OCI-LY3 (cell line): ENCODE data around the gene KIF25.

Experiments used
- H2AFZ ChIP-seq: fragments of 200-600, 300-600 bp; shearing (Covaris generic); 2 replicates; pipeline ENCODE4 v1.6.0; 2014; ENCODE audit warnings: antibody characterized with exemption, low read depth, low read length
- H3K27ac ChIP-seq: fragments of 200-600, 300-600 bp; sonication (generic); 2 replicates; pipeline ENCODE4 v1.5.1; 2014; ENCODE audit warnings: mild to moderate bottlenecking, low read length, moderate library complexity, mixed read lengths
- H3K27me3 ChIP-seq: fragments of 200-600, 300-600 bp; sonication (generic); 2 replicates; pipeline ENCODE4 v1.6.1; 2014; ENCODE audit warnings: low read depth, low read length, mixed read lengths
- H3K36me3 ChIP-seq: fragments of 200-600, 300-600 bp; sonication (generic); replicated peaks from 2 replicates; pipeline ENCODE3; 2014; ENCODE audit warnings: low read depth, low read length, mixed read lengths
- H3K4me1 ChIP-seq: fragments of 300-600, 200-600 bp; sonication (generic); 2 replicates; pipeline ENCODE4 v1.6.1; 2014; ENCODE audit warnings: low read length, mixed read lengths
- H3K4me2 ChIP-seq: fragments of 200-600, 300-600 bp; sonication (generic); 2 replicates; pipeline ENCODE4 v1.6.1; 2014; ENCODE audit warnings: low read length, mixed read lengths
- H3K4me3 ChIP-seq: fragments of 300-600, 200-600 bp; sonication (generic); 2 replicates; pipeline ENCODE4 v1.5.1; 2014; ENCODE audit warnings: antibody characterized with exemption, mild to moderate bottlenecking, low read length, moderate library complexity
- H3K79me2 ChIP-seq: fragments of 300-600, 200-600 bp; shearing (Covaris generic); 2 replicates; pipeline ENCODE4 v1.6.1; 2014; ENCODE audit warnings: mild to moderate bottlenecking, low read length, mixed read lengths
- H3K9ac ChIP-seq: fragments of 300-600, 200-600 bp; shearing (Covaris generic); 2 replicates; pipeline ENCODE4 v1.6.0; 2014; ENCODE audit warnings: mild to moderate bottlenecking, low read length, moderate library complexity
- H3K9me3 ChIP-seq: fragments of 200-600, 300-600 bp; shearing (Covaris generic); 2 replicates; pipeline ENCODE4 v1.6.1; 2014; ENCODE audit warnings: low read length, mixed read lengths; ENCODE audit not compliant: insufficient read depth
- H4K20me1 ChIP-seq: fragments of 200-600, 300-600 bp; sonication (generic); 2 replicates; pipeline ENCODE4 v1.6.1; 2016; ENCODE audit warnings: low read length, mixed read lengths; ENCODE audit not compliant: insufficient read depth
- EZH2phosphoT487 ChIP-seq: fragments of 200-600 bp; shearing (Covaris generic); IDR thresholded peaks from 2 replicates; pipeline ENCODE4 v1.6.1; 2018; ENCODE audit warnings: antibody characterized with exemption, mixed run types, low read depth
- TF ChIP-seq, protein P1 (sequence below): fragments of 200-600, 300-600 bp; sonication (generic); IDR thresholded peaks from 2 replicates; pipeline ENCODE4 v1.5.1; 2014; ENCODE audit warnings: antibody characterized with exemption, low read length, low read depth

KIF25 gene

DNA sequence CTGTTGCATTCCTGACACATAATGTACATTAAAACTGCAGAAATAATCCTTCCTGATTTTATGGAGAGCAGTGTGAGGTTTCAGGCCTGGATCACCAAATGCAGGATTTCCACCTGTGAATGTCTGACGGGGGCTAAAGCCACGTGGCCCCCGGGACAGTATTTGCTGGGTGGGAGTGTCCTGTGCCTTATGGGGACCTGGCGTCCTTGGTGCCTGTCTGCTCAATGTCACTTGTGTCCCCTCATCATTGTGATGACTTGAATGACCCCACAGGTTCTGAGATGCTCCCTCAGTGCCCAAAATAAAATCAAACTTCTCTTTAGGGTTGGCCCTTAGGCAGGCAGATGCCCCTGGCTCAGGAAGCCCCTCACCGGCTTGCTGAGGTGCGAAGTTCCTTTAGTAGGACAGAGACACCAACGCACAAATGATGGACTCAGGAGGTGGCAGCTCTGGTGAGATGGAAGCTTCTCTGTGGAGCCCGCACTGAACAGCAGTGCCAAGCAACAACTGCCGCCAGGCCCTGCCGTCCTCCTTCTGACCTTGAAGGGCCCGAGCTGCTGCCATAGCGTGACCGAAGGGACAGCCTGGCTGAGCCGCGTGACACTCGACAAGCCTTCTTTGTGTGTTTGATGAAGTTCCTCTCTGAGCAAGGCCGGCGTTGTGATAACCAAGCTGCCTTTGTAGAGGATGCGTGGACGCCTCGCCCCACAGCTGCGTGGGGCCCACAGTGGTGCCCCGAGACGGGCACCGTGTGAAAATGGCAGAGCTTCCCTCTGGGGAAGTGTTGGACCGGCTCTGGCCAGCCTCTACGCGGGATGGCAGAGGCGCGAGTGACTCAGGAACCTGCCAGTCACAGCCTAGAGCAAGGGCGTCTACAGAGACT is 50.6 kb downstream of the KIF25 start:
- H4K20me1 ChIP-seq = no peaks in the 10 kb centered on the region
- no peaks in the 10 kb centered on the region for H3K9me3 ChIP-seq
- H3K27ac ChIP-seq = no peak overlapping the region
- no peak overlapping the region for H3K9ac ChIP-seq
- no peaks in the 10 kb centered on the region for H3K36me3 ChIP-seq
- no peak overlapping the region for H3K4me2 ChIP-seq
- H3K79me2 ChIP-seq = no peaks in the 10 kb centered on the region
- no peak for TF ChIP-seq EZH2phosphoT487
- TF ChIP-seq, protein P1, sequence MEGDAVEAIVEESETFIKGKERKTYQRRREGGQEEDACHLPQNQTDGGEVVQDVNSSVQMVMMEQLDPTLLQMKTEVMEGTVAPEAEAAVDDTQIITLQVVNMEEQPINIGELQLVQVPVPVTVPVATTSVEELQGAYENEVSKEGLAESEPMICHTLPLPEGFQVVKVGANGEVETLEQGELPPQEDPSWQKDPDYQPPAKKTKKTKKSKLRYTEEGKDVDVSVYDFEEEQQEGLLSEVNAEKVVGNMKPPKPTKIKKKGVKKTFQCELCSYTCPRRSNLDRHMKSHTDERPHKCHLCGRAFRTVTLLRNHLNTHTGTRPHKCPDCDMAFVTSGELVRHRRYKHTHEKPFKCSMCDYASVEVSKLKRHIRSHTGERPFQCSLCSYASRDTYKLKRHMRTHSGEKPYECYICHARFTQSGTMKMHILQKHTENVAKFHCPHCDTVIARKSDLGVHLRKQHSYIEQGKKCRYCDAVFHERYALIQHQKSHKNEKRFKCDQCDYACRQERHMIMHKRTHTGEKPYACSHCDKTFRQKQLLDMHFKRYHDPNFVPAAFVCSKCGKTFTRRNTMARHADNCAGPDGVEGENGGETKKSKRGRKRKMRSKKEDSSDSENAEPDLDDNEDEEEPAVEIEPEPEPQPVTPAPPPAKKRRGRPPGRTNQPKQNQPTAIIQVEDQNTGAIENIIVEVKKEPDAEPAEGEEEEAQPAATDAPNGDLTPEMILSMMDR = no peak
- H2AFZ ChIP-seq = no peak overlapping the region
- H3K4me1 ChIP-seq = no peaks in the 10 kb centered on the region
- H3K27me3 ChIP-seq = no peaks in the 10 kb centered on the region
- no peak overlapping the region for H3K4me3 ChIP-seq

GRCh38 chr6:168048724-168049025 is 51.2 kb downstream of the KIF25 start:
- Histone ChIP-seq H3K27me3 (no peaks in the 10 kb centered on the region), H3K27ac (no peak overlapping the region), H4K20me1 (no peaks in the 10 kb centered on the region), H3K79me2 (no peaks in the 10 kb centered on the region), H3K4me2 (no peak overlapping the region), H3K4me1 (no peaks in the 10 kb centered on the region), H3K9me3 (no peaks in the 10 kb centered on the region), H3K9ac (no peak overlapping the region), H2AFZ (no peak overlapping the region), H3K36me3 (no peaks in the 10 kb centered on the region), H3K4me3 (no peak overlapping the region)
- TF ChIP-seq, protein P1 = no peak
- no peak for TF ChIP-seq EZH2phosphoT487

DNA sequence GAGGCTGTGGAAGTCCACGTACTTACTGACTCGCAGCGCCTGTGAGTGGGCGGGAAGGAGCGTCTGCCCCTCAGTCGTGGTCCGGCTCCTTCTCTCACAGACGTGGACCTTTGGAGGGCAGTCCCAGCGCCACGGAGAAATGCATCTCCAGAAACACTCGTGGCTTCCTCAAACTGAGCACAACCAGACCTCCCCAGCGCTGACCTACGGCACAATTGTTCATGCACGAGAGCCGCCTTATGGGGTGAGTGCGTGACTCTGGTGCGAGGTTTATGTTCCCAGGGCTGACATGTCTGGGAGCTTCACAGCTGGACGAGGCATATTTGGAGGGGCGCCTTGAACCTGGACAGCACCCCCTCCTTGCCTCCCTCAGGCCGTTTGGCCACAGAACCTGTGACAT is 51.8 kb downstream of the KIF25 start:
- Histone ChIP-seq H3K4me3 (no peak overlapping the region), H3K27ac (no peak overlapping the region), H2AFZ (no peak overlapping the region), H4K20me1 (no peaks in the 10 kb centered on the region), H3K36me3 (no peaks in the 10 kb centered on the region), H3K79me2 (no peaks in the 10 kb centered on the region), H3K4me1 (no peaks in the 10 kb centered on the region), H3K9me3 (no peaks in the 10 kb centered on the region), H3K27me3 (no peaks in the 10 kb centered on the region), H3K4me2 (no peak overlapping the region), H3K9ac (no peak overlapping the region)
- TF ChIP-seq, protein P1 = no peak
- TF ChIP-seq EZH2phosphoT487 = no peak

- TF ChIP-seq, protein P1 = no peak
- no peak for TF ChIP-seq EZH2phosphoT487
- H3K79me2 ChIP-seq = no peaks in the 10 kb centered on the region
- H4K20me1 ChIP-seq = no peaks in the 10 kb centered on the region
- no peak overlapping the region for H3K9ac ChIP-seq
- no peaks in the 10 kb centered on the region for H3K9me3 ChIP-seq
- H3K27me3 ChIP-seq = no peaks in the 10 kb centered on the region
- H3K36me3 ChIP-seq = no peaks in the 10 kb centered on the region
- H3K4me3 ChIP-seq = no peak overlapping the region
- no peak overlapping the region for H3K4me2 ChIP-seq
- no peak overlapping the region for H3K27ac ChIP-seq
- H3K4me1 ChIP-seq = no peaks in the 10 kb centered on the region
- no peak overlapping the region for H2AFZ ChIP-seq
Measured at GRCh38 chr6:168049706-168050224, 52.3 kb downstream of the KIF25 start.
